GM12865 (cell line): ENCODE measurements around the gene PPP1R12A.

Experiments used
- DNase-seq: peaks from one replicate; pipeline ENCODE4 v3.0.0; 2010; ENCODE audit warnings: low read depth
- H3K4me3 ChIP-seq: 2 replicates; pipeline ENCODE4 v1.5.1; 2011; ENCODE audit warnings: mild to moderate bottlenecking, low read depth, low read length, control low read depth
- CTCF ChIP-seq: IDR thresholded peaks from 2 replicates; pipeline ENCODE4 v1.5.1; 2011; ENCODE audit warnings: low read length, control low read depth, low read depth, inconsistent platforms; ENCODE audit not compliant: insufficient read depth; ENCODE audit errors: missing control alignments

PPP1R12A gene

GRCh38 chr12:79765157-79765556 lies 169.7 kb downstream of the PPP1R12A start:
- no peak for TF ChIP-seq CTCF
- no peak overlapping the region for H3K4me3 ChIP-seq
- DNase-seq, result no peak

DNA sequence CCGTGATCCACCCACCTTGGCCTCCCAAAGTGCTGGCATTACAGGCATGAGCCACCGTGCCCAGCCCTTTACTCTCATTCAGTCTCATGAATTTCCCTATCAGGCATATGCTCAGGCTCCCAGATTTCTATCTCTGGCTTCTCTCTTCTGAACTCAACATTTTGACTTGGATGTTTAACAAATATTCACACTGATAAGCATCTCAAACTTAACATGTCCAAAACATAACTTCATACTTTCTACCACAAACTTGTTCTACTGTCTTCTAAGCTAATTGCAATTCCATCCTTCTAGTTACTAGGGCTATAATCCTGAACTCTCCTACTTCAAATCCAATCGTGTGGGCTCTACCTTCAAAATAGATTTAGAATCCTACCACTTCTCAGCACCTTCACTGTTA lies 170.3 kb downstream of the PPP1R12A start:
- no peak for TF ChIP-seq CTCF
- no peak for DNase-seq
- H3K4me3 ChIP-seq, result no peak overlapping the region

GRCh38 chr12:79763766-79764452 lies 171.0 kb downstream of the PPP1R12A start:
- DNase-seq, result no peak
- H3K4me3 ChIP-seq, result no peak overlapping the region
- no peak for TF ChIP-seq CTCF

- no peak overlapping the region for H3K4me3 ChIP-seq
- DNase-seq, result no peak
- no peak for TF ChIP-seq CTCF
These were observed 173.6 kb downstream of the PPP1R12A start for GRCh38 chr12:79761341-79761740.

DNA sequence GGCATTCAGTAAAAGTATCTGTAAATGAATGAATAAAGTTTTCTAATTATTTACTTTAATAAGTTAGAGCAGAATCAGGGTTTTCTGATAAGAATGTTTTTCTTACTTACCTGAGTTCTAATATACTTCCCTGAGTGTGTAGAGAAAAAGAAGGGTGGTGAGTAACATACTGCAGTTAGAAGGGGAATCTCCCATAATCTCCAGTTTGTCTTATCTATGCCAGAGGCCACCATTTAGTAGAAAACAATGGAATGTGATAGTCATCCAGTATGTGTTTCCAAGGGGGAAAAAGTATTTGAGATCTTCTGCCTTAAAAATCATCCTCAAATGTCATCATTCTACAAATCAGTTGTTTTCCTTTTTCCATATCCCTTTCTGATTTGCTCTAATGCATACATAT lies 187.6 kb downstream of the PPP1R12A start:
- DNase-seq, result no peak
- no peak for TF ChIP-seq CTCF
- no peak overlapping the region for H3K4me3 ChIP-seq

DNA sequence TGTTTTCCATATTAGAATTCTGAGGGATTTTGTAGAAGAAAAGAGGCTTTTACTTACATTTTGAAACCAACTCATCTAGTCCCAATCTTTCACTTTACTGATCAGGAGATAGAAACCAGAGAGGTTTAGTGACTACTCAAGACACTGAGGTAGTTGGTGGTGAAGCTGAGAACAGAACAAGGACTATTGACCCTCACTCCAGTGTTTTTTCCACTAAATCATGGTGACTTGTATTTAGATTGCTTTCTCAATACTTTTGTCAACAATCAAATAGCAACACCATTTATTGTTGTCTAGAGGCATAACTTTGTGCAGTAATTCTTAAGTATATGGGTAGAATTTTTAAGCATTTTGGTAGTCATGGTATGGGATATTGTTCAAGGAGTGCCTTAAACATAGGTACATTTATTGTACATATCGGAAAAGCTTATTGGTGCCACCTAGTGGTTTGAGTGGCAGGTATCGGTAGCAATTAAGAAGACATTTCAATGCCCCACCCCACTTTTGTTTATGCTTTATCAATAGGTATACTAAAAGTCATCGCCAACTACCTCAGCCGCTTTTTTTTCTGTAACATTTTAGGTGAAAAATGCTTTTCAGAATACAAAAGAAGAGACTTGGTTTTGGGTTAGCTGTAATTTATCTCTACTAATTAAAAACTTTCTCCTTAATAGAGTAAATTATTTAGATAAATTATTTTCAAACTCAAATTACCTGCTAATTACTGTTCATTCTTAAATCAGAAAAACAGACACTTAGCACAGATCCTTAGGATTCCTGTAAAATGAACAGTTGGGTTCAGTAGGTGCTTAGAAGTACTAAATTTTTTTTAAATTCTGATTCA lies 196.8 kb downstream of the PPP1R12A start:
- TF ChIP-seq CTCF, result peak; percentile 56
- H3K4me3 ChIP-seq, result no peak overlapping the region
- DNase-seq, result peak; percentile 78
